ENCODE results near the gene PPP1R10.

PPP1R10 gene

DNA sequence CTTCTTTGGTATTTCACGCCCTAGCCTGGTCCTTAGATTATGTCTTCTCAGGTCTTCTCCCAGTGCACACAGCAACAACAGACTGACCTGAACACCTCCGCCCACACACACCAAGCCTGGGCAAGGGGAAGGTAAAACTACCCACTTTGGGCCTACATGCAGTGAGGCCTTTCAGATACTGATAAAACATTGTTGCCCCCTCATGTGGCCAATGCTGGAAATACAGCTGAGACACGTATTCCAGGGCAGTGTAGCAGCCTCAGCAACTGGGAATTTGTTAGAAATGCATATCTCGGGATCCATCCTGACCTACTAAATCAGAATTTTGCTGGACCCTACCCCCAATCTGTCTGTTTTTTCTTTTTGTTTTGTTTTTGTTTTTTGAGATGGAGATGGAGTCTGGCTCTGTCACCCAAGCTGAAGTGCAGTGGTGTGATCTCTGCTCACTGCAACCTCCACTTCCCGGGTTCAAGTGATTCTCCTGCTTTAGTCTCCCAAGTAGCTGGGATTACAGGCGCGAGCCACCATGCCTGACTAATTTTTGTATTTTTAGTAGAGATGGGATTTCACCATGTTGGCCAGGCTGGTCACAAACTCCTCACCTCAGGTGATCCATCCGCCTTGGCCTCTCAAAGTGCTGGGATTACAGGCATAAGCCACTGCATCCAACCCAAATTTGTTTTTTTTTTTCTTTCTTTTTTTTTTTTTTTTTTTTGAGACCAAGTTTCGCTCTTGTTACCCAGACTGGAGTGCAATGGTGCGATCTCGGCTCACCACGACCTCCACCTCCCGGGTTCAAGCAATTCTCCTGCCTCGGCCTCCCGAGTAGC, 19.5 kb downstream of the PPP1R10 start:
- DNase-seq, result peak; percentile 62

DNA sequence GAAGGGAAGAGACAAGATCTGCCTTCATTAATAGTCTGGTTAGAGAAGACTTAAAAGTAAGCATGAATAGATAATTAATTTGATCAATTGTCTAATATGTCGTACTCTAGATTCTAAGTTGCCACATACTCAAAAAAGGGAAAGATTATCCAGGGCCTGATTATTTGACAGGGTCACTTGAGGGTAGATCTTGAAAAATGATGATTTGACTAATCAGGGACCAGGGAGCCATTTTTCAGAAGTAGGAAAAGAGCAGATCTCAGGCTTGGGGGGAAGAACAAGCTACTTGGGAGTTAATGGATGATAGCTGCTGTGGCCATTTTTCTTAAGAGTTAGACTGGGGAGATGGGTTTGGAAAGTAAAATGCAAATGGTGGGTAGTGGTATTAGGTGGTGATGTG, 24.8 kb downstream of the PPP1R10 start:
- no peak for DNase-seq

DNA sequence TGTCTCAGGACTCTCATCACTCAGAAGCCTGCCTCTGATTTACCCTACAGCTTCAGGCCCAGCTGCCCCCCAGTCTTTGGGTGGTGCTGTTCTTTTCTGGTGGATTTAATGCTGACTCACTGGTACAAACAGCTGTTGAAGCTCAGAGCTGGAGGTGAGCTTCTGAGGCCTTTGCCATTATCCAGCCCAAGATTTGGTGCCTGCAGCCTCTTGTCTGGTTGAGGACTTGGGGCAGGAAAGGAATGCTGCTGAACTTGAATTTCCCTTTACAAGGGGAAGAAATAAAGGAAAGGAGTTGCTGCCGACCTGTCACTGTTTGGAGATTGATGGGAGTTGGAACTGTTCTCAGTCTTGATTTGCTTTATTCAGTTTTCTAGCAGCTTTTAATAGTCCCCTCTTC, 26.0 kb downstream of the PPP1R10 start:
- DNase-seq, result no peak

DNA sequence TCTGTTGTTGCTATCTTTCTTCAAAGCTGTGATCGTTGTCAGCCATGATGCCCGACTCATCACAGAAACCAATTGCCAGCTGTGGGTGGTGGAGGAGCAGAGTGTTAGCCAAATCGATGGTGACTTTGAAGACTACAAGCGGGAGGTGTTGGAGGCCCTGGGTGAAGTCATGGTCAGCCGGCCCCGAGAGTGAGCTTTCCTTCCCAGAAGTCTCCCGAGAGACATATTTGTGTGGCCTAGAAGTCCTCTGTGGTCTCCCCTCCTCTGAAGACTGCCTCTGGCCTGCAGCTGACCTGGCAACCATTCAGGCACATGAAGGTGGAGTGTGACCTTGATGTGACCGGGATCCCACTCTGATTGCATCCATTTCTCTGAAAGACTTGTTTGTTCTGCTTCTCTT, 26.5 kb downstream of the PPP1R10 start:
- no peak for DNase-seq

DNA sequence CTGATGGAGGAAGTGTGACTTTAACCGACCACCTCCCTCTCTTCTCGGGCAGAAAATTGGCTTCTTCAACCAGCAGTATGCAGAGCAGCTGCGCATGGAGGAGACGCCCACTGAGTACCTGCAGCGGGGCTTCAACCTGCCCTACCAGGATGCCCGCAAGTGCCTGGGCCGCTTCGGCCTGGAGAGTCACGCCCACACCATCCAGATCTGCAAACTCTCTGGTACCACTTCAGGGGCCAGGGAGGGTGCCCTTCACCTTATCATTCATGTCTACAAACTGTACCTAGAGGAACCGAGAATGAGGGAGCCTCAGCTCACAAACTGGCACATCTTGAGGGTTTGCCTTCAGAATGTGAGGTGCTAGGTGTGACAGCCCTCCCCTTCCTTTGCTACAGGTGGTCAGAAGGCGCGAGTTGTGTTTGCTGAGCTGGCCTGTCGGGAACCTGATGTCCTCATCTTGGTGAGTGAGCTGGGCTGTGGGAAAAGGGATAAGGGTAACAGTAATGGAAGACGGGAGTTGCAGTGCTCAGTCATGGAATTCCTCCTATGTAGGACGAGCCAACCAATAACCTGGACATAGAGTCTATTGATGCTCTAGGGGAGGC, 27.2 kb downstream of the PPP1R10 start:
- no peak for DNase-seq

DNA sequence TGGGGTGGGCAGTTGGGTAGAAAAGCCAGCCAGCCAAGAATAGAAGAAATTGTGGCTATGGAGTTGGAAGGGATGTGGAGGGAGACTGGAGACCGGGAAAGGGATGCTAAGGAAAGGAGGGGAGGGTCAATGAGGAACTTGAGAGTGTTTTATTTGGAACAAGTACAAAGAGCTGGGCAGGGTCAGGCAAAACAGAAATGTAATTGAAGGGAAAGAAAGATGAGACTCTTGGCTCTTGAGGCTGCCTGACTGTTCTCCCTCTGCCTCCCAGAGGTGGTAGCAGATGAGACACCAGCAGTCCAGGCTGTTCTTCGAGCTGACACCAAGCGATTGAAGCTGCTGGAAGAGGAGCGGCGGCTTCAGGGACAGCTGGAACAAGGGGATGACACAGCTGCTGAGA, 33.1 kb downstream of the PPP1R10 start:
- no peak for DNase-seq

DNA sequence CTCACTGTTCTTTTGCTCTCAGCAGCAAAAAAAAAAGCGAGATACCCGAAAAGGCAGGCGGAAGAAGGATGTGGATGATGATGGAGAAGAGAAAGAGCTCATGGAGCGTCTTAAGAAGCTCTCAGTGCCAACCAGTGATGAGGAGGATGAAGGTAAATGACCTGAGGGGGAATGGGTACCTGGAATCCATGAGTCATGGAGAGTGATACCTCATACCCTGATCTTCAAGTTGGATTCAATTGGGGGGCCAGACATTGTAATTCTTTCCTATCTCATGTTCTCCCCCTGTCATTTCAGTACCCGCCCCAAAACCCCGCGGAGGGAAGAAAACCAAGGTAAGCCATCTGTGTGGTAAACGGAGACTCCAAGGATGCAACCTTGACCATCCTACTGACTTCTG, 39.0 kb downstream of the PPP1R10 start:
- DNase-seq, result no peak

DNA sequence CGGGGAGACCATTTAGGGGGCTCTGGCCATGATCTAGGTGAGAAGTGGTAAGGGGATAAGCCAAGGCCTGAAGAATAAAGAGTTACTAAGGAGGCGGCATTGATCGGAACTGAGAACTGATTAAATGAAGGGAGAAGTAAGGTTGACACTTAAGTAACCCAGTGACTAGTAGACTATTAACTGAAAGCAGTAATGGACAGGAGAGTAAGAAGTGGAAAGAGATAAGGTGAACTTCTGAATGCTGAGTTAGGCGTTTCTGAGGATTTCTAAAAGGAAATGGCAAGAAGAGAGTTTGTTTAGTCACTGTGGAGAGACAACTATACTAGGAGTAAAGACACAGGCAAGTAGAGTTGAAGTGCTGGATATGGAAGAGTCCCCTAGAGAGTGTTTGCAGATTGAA, 43.9 kb downstream of the PPP1R10 start:
- DNase-seq, result no peak

DNA sequence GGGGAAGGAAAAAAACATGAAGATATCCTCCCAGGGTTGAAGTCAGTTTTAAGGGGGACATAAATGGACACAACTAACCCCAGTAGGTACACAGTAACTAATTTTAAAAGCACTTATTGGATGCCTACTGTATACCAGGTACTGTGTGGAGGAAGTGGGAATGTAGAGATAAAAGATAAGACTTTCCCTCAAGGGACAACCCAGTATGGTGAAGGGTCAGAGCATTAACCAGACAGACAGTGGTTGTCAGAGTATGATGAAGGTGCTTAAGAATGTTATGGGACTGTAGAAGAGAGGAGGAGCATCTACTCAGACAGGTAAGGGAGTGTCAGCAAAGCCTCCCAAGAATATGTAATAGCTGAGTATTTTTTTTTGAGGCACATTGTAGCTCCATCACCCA, 44.9 kb downstream of the PPP1R10 start:
- no peak for DNase-seq

DNA sequence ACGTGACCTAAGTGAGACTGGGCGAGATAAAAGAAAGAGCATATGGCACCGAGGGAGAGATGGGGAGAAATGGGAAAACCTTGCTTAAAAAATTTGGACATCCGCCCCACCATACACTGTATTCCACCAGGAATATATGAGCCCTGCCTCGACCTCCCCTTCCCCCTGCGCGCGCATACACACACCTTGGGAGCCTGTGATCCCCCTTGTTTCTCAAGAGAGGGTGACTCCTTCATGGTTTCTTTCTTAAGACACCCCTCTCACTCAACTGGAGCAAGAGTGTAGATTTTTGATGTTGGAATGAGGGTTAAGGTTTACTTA, 45.3 kb downstream of the PPP1R10 start:
- no peak for DNase-seq

DNA sequence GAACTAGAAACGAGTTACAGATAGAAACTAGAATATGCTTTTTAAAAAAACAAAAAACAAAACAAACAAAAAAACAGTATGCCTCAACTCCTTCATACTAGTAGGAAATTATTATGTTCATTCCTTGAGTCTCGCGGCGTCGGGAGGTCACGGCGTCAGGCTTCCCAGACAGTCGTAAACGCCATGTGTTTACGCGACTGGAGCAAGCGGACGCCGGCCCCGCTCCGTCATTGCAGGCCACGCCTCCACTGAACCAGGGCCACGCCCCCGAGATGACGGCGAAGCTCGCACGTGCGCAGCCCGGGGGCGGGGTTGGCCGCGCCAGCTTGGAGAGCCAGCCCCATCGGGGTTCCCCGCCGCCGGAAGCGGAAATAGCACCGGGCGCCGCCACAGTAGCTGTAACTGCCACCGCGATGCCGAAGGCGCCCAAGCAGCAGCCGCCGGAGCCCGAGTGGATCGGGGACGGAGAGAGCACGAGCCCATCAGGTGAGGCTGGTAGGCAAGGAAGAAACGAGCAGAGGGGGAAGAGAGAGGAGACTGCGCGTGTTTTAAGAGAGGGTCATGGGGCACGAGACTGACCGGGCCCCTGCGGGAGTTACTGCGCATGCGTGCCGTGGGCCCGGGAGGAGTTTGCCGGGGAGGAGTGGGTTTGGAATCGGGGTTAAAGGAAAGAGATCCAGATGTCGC, 45.8 kb downstream of the PPP1R10 start, which contains the start of gene ABCF1:
Gene ABCF1, plus strand, starts transcription at position 368 of the 687 bp plus-strand sequence. Its CDS starts 46 bp downstream, at position 414.
- DNase-seq, result peak; percentile 98

DNA sequence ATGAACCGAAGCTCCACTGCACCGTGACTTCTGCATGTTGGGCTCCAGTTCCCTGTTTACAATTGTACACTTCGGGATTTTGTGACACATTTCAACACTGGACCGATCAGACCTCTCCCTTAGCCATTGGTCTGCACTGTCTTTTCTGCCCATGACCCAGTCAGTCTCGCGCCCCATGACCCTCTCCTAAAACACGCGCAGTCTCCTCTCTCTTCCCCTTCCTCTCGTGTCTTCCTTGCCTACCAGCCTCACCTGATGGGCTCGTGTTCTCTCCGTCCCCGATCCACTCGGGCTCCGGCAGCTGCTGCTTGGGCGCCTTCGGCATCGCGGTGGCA, 46.3 kb downstream of the PPP1R10 start:
- DNase-seq, result no peak

DNA sequence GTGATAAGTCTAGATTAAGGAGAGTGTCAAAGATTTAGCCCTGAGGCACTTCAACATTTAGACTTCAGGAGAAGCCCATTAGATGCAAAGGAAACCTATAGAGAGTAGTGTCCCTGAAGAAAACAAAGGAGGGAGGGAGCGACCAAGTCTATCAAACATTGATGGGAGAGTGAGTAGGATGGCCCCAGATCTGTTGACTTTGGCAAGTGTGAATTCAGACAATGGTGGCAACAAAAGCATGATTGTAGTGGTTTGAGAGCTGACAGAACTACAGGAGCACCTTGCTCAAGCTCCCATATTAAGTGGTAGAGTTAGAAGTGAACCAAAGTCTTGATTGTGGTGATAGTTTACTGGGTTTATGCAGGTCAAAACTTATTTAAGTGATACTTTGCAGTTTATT, 46.8 kb downstream of the PPP1R10 start:
- DNase-seq, result no peak

DNA sequence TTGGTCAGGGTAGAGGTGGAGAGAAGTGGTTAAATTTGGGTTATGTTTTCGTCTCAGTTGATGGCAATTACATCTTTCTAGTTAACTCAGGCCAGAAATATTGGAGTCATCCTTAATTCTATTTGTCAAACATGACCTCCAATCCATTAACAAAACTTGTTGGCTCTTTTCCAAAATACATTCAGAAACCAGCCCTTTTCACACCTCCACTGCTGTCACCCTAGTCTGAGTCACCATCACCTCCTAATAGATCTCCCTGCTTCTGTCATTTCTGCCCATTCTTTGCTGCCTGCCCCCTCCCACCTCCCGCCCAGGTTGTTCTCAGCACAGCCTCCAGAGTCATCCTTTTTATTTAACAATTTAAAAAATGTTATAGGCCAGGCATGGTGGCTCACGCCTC, 48.8 kb downstream of the PPP1R10 start:
- peak; percentile 32 for DNase-seq

DNA sequence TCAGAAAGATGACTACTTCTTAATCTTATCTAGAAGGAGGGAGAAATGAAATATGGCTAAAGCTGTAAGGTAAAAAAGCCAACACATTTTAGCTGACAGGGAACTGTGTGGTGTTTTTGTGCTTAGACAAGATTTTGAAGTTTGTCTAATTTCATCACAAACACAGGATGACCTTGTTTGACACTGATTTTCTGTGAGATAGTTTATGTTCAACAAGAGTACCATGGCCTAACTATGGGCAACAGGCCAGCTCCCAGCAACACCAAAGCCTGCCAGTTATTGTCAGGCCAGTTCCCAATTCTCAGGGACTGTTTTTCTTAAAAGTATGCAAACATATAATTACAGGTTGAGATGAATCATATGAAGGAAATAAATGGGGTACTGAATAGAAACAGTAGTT, 51.3 kb downstream of the PPP1R10 start:
- no peak for DNase-seq

DNA sequence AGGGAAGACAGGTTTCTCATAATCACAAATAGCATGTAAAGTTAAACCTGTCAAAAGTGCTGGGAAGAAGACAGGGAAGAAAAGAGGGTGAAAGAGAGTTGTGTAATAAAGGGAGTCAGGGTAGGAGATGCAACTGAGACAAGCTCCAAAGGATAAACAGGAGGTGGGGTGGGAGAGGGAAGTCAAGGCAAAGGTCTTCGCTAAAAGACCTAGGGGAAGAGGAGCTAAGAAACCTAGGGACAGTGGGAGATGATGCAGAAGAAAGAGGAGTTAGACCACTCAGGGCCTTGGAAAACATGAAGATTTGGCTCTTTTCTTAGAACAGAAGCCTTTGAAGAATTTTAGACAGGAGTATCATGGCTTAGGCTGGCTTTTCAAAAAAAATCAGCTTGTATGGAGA, 52.9 kb downstream of the PPP1R10 start:
- no peak for DNase-seq

DNA sequence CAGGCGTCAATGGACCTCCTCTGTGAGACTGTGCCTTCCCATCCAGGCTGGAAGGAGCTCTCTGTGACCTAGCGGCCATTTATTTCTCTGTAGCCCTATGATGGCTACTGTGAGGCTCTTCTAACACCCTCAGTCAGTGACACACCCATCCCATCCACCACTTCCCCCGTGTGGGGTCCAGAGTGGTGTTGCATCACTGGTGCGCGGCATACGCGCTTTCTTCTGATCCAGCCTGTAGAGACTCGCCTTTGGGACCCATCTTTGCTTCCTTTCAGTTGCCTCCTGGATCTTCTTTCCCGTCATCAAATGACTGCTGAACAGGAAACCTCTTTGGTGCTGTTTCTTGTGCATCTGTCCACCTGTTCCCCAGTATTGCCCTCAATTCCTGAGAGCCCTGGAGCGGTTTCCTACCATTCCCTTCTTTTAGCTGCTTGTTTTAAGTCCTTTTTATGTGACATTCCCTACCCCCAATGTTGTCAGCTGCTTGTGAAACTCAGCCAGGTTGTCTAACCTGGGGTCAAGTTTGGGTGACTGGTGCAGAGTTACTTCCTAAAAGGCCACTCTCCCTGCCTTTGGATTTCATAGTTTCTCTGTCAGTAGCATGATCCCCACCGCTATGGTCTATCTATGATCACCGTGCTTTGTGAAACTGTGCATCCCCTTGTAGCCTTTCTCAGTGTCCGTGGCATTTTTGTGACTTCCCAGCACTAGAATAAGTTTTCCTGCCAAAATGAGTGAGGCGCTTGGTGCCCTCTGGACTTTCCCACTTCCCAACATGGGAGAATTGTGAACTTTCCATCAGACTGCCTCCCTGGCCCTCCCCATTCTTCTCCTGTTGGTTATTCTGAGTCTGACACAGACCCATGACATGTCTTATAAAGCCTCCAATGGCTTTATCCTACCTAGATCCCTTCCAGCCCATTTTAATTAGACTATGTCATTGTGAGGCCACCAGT, 54.3 kb downstream of the PPP1R10 start:
- no peak for DNase-seq

DNA sequence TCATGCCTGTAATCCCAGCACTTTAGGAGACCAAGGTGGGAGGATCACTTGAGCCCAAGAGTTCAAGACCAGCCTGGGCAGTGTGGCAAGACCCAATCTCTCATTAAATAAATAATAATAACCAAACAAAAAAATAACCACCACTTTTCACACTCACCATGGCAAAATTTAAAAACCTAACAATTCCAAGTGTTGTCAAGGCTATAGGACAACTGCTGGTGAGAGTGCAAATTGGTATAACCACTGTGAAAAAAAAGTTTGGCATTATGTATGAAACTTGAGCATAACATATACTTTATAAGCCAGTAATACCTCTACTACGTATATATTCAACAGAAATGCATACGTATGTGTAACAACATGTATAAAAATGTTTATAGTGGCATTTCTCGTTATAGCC, 56.1 kb downstream of the PPP1R10 start:
- DNase-seq, result no peak

DNA sequence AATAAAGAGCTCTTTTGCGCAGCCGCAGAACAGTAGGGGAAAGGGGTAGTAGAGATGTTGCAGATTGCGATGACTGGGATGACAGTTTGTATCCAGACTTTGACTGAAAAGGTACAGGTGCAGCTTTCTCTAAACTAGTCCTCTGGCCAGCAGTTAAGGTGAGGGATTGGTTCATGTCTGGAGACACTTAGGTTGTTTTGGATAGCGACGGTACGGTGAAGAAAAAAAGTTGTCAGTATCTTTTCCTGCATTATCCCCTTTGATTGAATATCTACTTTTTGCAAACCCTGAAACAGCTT, 59.4 kb downstream of the PPP1R10 start:
- DNase-seq, result no peak

DNA sequence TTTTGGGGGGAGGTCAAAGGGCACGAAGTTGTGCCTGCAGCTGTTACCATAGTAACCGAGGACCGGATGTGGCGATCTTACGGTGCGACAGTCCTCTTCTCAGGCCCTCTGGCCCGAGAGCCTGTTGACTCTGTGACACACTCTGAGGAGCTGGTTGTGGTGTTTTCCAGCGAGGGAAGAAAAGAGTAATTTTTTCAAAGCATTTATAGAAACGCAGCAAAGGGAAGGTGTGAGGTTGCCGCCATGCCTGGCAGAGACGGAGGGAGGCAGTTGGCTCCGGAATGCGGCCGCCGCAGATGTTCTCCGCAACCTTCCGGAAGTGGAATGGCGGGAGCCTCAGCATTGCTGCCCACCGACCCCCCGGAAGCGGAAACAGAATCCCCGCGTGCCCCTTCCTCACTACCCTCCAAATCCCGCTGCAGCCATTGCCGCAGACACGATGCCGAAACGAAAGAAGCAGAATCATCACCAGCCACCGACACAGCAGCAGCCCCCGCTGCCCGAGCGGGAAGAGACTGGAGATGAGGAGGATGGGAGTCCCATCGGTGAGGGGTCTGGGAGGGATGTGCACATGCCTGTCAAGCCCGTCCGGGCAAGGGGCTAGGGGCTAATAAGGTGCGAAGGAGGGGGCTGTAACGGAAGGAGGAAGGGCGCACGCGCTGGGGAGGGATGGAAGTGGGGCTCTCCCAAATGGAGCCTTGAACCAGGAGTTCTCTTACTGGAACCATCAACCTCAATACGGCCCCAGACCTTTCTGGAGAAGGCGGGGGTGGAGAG, 59.9 kb downstream of the PPP1R10 start, which contains the start of gene PRR3:
Gene PRR3, plus strand, starts transcription at position 390 of the 777 bp plus-strand sequence. Its CDS starts 50 bp downstream, at position 440.
- peak; percentile 89 for DNase-seq

DNA sequence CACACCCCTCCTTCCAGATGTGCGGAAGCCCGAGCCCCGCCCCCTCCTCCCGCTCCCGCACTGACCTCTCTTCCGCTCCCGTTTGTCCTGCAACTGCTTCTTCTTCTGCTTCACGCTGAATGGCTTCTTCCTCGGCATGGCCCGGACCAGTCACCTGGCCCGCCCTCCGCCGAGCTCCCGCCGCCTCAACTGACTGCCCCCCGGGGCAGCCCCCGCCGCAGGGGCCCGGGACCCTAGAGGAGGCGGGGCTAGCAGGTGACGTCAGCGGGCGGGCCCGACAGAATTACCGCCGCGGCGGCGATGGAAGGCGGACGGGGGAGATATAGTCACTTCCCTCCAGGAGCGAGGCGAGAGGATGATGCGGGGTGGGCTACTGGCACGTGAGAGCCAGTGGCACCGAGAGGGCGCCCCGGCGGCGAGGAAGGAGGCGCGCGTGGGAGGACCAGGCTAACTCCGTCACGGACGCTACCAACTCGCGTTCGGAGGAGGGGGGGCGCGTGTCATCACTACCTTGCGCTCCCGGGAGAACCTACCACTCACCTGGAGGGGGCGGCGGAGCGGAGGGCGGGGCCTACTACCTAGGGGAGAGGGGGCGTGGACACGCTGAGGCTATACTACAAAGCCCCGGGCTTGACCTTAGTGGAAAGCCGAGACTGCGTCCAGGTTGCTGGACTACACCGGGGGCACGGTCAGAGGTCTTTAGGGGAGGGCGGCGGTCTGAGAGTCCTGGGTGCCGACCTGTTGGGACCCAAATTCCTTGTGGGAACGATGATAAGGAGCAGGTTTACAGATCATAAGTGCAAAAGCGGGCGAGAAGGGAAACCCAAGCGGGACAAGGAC, 60.8 kb downstream of the PPP1R10 start, which contains the start of gene GNL1:
Gene GNL1, minus strand, starts transcription at position 424 of the 840 bp plus-strand sequence. Its CDS starts 286 bp downstream, at position 138.
- DNase-seq, result peak; percentile 93

DNA sequence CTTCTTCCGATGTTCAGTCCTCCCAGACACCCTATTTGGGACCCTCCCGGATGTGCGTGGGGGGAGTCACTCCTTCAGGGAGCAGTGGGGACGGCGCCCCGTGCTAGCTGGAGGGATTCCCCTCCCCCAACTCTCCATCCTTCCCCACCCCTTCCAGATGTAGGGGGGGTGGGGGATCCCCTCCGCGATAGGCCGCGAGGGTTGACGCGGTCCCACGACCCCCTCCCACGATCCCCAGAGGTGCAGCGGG, 61.3 kb downstream of the PPP1R10 start:
- DNase-seq, result no peak
